Measurements from ENCODE around the gene BPIFB6. TPM values are rescaled to one million over a fixed set of nuclear protein-coding genes. Genes with fewer than 3 reads are reported as not detected.

BPIFB6 gene
- total RNA-seq, 4 donors from 2014 or later = not detected

- H3K36me3 ChIP-seq = no peaks in the 10 kb centered on the region
- H3K27me3 ChIP-seq = peaks cover 4% of the 10 kb centered on the region
- no peak overlapping the region for H3K27ac ChIP-seq
- WGBS = 88% methylated on average over 5 of the region's 5 CpGs
- H3K4me1 ChIP-seq = no peaks in the 10 kb centered on the region
- TF ChIP-seq, protein P1, sequence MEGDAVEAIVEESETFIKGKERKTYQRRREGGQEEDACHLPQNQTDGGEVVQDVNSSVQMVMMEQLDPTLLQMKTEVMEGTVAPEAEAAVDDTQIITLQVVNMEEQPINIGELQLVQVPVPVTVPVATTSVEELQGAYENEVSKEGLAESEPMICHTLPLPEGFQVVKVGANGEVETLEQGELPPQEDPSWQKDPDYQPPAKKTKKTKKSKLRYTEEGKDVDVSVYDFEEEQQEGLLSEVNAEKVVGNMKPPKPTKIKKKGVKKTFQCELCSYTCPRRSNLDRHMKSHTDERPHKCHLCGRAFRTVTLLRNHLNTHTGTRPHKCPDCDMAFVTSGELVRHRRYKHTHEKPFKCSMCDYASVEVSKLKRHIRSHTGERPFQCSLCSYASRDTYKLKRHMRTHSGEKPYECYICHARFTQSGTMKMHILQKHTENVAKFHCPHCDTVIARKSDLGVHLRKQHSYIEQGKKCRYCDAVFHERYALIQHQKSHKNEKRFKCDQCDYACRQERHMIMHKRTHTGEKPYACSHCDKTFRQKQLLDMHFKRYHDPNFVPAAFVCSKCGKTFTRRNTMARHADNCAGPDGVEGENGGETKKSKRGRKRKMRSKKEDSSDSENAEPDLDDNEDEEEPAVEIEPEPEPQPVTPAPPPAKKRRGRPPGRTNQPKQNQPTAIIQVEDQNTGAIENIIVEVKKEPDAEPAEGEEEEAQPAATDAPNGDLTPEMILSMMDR (IDR thresholded peaks at IDR 0.05) = no peak
- no peak for TF ChIP-seq EP300 (IDR thresholded peaks at IDR 0.05)
- no peak for TF ChIP-seq POLR2A (IDR thresholded peaks at IDR 0.05)
- TF ChIP-seq POLR2AphosphoS5 (IDR thresholded peaks at IDR 0.05) = no peak
- H3K9me3 ChIP-seq = no peaks in the 10 kb centered on the region
- no peak overlapping the region for H3K4me3 ChIP-seq
- DNase-seq (ENCODE audit: low spot score in 2 of 2) = no peak
Measured at GRCh38 chr20:33034115-33034514, 2.7 kb downstream of the BPIFB6 start.

DNA sequence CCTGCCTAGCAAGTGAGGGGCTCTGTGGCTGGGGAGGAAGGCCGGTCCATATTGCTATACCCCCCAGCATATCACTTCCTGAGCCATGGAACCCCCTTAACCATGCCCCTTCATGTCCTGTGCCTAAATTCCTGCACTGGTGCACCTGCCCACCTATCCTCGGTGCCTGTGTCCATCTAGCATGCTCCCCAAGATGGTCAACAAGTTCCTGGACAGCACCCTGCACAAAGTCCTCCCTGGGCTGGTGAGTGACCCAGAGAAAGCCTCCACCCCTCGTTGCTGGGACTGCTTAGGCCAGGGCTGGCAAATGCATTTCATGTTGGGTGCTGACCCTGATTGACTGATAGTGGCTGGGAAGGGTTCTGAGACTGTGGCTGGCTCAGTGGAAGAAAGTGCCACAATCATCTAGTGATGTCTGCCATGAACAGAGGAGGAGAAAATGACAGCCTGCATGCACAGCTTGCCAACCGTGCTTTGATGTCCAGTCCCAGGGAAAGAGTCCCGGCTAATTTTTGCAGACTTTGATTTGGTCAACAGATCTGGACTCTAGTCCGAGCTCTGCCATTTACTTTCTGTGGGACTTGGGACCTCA lies 3.5 kb downstream of the BPIFB6 start:
- peaks cover 4% of the 10 kb centered on the region for H3K27me3 ChIP-seq
- no peaks in the 10 kb centered on the region for H3K36me3 ChIP-seq
- no peak overlapping the region for H3K27ac ChIP-seq
- no peaks in the 10 kb centered on the region for H3K4me1 ChIP-seq
- WGBS = 79% methylated on average over 4 of the region's 6 CpGs
- TF ChIP-seq POLR2AphosphoS5 (IDR thresholded peaks at IDR 0.05) = no peak
- TF ChIP-seq POLR2A (IDR thresholded peaks at IDR 0.05) = no peak
- no peak for TF ChIP-seq EP300 (IDR thresholded peaks at IDR 0.05)
- TF ChIP-seq, protein P1 (IDR thresholded peaks at IDR 0.05) = no peak
- DNase-seq (ENCODE audit: low spot score in 2 of 2) = no peak
- no peak overlapping the region for H3K4me3 ChIP-seq
- H3K9me3 ChIP-seq = no peaks in the 10 kb centered on the region

DNA sequence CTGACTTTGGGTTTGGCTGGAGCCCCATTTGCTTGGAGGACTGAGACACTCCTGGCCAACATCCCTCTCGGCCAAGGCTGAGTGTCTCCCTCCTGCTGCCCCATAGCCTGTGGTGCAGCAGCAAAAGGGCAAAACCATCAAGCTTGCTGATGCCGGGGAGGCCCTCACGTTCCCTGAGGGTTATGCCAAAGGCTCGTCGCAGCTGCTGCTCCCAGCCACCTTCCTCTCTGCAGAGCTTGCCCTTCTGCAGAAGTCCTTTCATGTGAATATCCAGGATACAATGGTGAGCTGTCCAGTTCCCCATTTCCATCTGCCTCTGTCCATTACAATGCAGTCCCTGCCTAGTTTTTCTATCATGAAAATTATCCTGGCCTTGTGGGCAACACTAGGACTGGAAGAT lies 6.0 kb downstream of the BPIFB6 start:
- H3K9me3 ChIP-seq = no peaks in the 10 kb centered on the region
- WGBS = 65% methylated on average over 5 of the region's 5 CpGs
- no peaks in the 10 kb centered on the region for H3K36me3 ChIP-seq
- H3K27ac ChIP-seq = no peak overlapping the region
- no peaks in the 10 kb centered on the region for H3K4me1 ChIP-seq
- H3K4me3 ChIP-seq = no peak overlapping the region
- H3K27me3 ChIP-seq = peaks cover 4% of the 10 kb centered on the region
- DNase-seq (ENCODE audit: low spot score in 2 of 2) = no peak
- TF ChIP-seq EP300 (IDR thresholded peaks at IDR 0.05) (no peak), POLR2A (IDR thresholded peaks at IDR 0.05) (no peak), POLR2AphosphoS5 (IDR thresholded peaks at IDR 0.05) (no peak)
- TF ChIP-seq, protein P1 (IDR thresholded peaks at IDR 0.05) = no peak

DNA sequence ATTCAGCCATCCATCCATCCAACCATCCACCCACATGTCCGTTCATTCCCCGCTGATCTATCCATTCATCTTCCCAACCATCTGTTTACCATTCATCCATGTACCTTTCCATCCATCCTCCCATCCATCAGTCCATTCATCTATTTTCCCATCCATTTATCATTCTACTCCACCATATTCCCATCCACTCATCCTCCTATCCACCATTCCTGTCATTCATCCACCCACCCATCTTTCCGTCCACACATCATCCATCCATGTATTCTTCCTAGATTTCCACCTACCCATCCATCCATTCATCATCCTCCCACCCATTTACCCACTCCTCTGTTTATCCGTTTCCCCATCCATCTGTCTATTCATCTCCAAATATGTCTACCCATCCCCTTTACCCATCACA lies 6.8 kb downstream of the BPIFB6 start:
- no peak for DNase-seq (ENCODE audit: low spot score in 2 of 2)
- Histone ChIP-seq H3K9me3 (no peaks in the 10 kb centered on the region), H3K27me3 (peaks cover 4% of the 10 kb centered on the region), H3K4me1 (no peaks in the 10 kb centered on the region), H3K4me3 (no peak overlapping the region), H3K27ac (no peak overlapping the region), H3K36me3 (no peaks in the 10 kb centered on the region)
- WGBS = 92% methylated on average over 4 of the region's 4 CpGs
- TF ChIP-seq, protein P1 (IDR thresholded peaks at IDR 0.05) = no peak
- TF ChIP-seq POLR2A (IDR thresholded peaks at IDR 0.05) (no peak), EP300 (IDR thresholded peaks at IDR 0.05) (no peak), POLR2AphosphoS5 (IDR thresholded peaks at IDR 0.05) (no peak)

- Histone ChIP-seq H3K36me3 (no peaks in the 10 kb centered on the region), H3K27me3 (peaks cover 4% of the 10 kb centered on the region), H3K4me3 (no peak overlapping the region), H3K4me1 (no peaks in the 10 kb centered on the region), H3K9me3 (no peaks in the 10 kb centered on the region), H3K27ac (no peak overlapping the region)
- no peak for DNase-seq (ENCODE audit: low spot score in 2 of 2)
- TF ChIP-seq, protein P1 (IDR thresholded peaks at IDR 0.05) = no peak
- TF ChIP-seq EP300 (IDR thresholded peaks at IDR 0.05) (no peak), POLR2A (IDR thresholded peaks at IDR 0.05) (no peak), POLR2AphosphoS5 (IDR thresholded peaks at IDR 0.05) (no peak)
- 92% methylated on average over 3 of the region's 3 CpGs for WGBS
Measured at GRCh38 chr20:33042430-33042829, 11.0 kb downstream of the BPIFB6 start.
